ENCODE data around the gene MCL1.

The MCL1 gene

GRCh38 chr1:150552128-150552910 lies 27.1 kb downstream of the MCL1 start (continued):
- no peak for TF ChIP-seq ZBTB44 (tag by site-specific recombination; IDR thresholded peaks at IDR 0.05)
- TF ChIP-seq ZNF837 (tag by site-specific recombination; IDR thresholded peaks at IDR 0.05): no peak
- TF ChIP-seq ZNF549 (tag by site-specific recombination; IDR thresholded peaks at IDR 0.05): no peak
- no peak for TF ChIP-seq ZNF521 (tag by site-specific recombination; IDR thresholded peaks at IDR 0.05)
- TF ChIP-seq ZNF658 (tag by site-specific recombination; IDR thresholded peaks at IDR 0.05): no peak
- no peak for TF ChIP-seq ZNF2 (tag by site-specific recombination; IDR thresholded peaks at IDR 0.05)
- TF ChIP-seq ZNF133 (tag by site-specific recombination; IDR thresholded peaks at IDR 0.05): no peak
- no peak for TF ChIP-seq ATF2 (tag by site-specific recombination; IDR thresholded peaks at IDR 0.05; ENCODE audit: low read depth)
- TF ChIP-seq ZBTB11 (tag by site-specific recombination; conservative IDR thresholded peaks at IDR 0.05; ENCODE audit: low read depth): no peak
- TF ChIP-seq ZNF324 (tag by site-specific recombination; IDR thresholded peaks at IDR 0.05): no peak
- TF ChIP-seq OSR2 (tag by site-specific recombination; IDR thresholded peaks at IDR 0.05): peak; percentile 48
- TF ChIP-seq ZNF391 (tag by site-specific recombination; IDR thresholded peaks at IDR 0.05; ENCODE audit: borderline replicate concordance, low read depth): no peak
- TF ChIP-seq KLF1 (tag by site-specific recombination; IDR thresholded peaks at IDR 0.05): 0 out of 2 replicates have a peak, but pooled peaks have one; percentile 18
- no peak for TF ChIP-seq PBX3 (CRISPR knock-in tag; IDR thresholded peaks at IDR 0.05)
- TF ChIP-seq ZNF571 (tag by site-specific recombination; IDR thresholded peaks at IDR 0.05): no peak
- no peak for TF ChIP-seq ZNF513 (tag by site-specific recombination; IDR thresholded peaks at IDR 0.05)
- TF ChIP-seq GFI1B (tag by site-specific recombination; IDR thresholded peaks at IDR 0.05): no peak
- TF ChIP-seq MZF1 (tag by site-specific recombination; IDR thresholded peaks at IDR 0.05; ENCODE audit: borderline replicate concordance): no peak
- no peak for TF ChIP-seq ZNF274 (IDR thresholded peaks at IDR 0.05; ENCODE audit: low read length)
- TF ChIP-seq ZNF274 (tag by site-specific recombination; IDR thresholded peaks at IDR 0.05; ENCODE audit: borderline replicate concordance): no peak
- TF ChIP-seq ZBTB21 (tag by site-specific recombination; IDR thresholded peaks at IDR 0.05): no peak
- TF ChIP-seq ZNF600 (tag by site-specific recombination; IDR thresholded peaks at IDR 0.05): peak; percentile 76
- TF ChIP-seq PATZ1 (tag by site-specific recombination; IDR thresholded peaks at IDR 0.05): peak; percentile 60
- no peak for TF ChIP-seq ZNF514 (tag by site-specific recombination; IDR thresholded peaks at IDR 0.05)
- no peak for TF ChIP-seq ZNF366 (tag by site-specific recombination; conservative IDR thresholded peaks at IDR 0.05)
- TF ChIP-seq SCRT2 (tag by site-specific recombination; IDR thresholded peaks at IDR 0.05): no peak
- no peak for TF ChIP-seq ZNF677 (tag by site-specific recombination; IDR thresholded peaks at IDR 0.05)
- TF ChIP-seq ZNF155 (tag by site-specific recombination; IDR thresholded peaks at IDR 0.05): no peak
- no peak for TF ChIP-seq KLF16 (tag by site-specific recombination; IDR thresholded peaks at IDR 0.05)

Measured in HEK293 (cell line).